Calu3 (cell line): ENCODE measurements around the gene CHST6. TPM values are rescaled to one million over a fixed set of nuclear protein-coding genes. Genes with fewer than 3 reads are reported as not detected.

Experiments used
- BruUV-seq: library from RNA; stranded (reverse); fragments of 400-500 nt; replicated peaks from 2 replicates; lab custom pipeline; 2021; lab: Mats Ljungman, UMichigan
- CTCF ChIA-PET: fragments of 300-600 bp; sonication (Branson Sonifier 250); formaldehyde crosslinking; loops from one replicate; lab custom pipeline; 2022; ENCODE audit warnings: antibody characterized with exemption; lab: Charles Lee
- DNase-seq: peaks from one replicate; pipeline ENCODE4 v3.0.0; 2022
- H3K27ac Mint-ChIP-seq: one replicate; pipeline ENCODE4 v1.8.0; 2022; ENCODE audit warnings: mixed read lengths; ENCODE audit not compliant: unreplicated experiment
- H3K27me3 Mint-ChIP-seq: one replicate; pipeline ENCODE4 v1.8.0; 2022; ENCODE audit warnings: mixed read lengths; ENCODE audit not compliant: unreplicated experiment
- H3K36me3 Mint-ChIP-seq: one replicate; pipeline ENCODE4 v1.8.0; 2022; ENCODE audit warnings: mild to moderate bottlenecking, moderate library complexity, mixed read lengths; ENCODE audit not compliant: insufficient read depth, unreplicated experiment
- H3K4me1 Mint-ChIP-seq: one replicate; pipeline ENCODE4 v1.8.0; 2022; ENCODE audit warnings: mild to moderate bottlenecking, low read depth, mixed read lengths; ENCODE audit not compliant: unreplicated experiment
- H3K4me3 Mint-ChIP-seq: one replicate; pipeline ENCODE4 v1.8.0; 2022; ENCODE audit warnings: mild to moderate bottlenecking, low read depth, moderate library complexity, mixed read lengths; ENCODE audit not compliant: unreplicated experiment
- H3K9me3 Mint-ChIP-seq: one replicate; pipeline ENCODE4 v1.8.0; 2022; ENCODE audit warnings: low read depth, mixed read lengths; ENCODE audit not compliant: unreplicated experiment
- intact Hi-C: fragments of 100-400 bp; cut with micrococcal nuclease; formaldehyde crosslinking; loops from one replicate; pipeline ENCODE4 v1.10.0; 2022; ENCODE audit not compliant: unreplicated experiment
- total RNA-seq: library from RNA; stranded (reverse); gene quantifications from 2 replicates; pipeline ENCODE4 v1.2.3, GENCODE V29; 2022
- TF ChIP-seq, protein P1 (sequence below): fragments of 200-600 bp; IDR thresholded peaks from one replicate; pipeline ENCODE4 v1.8.0; 2022; ENCODE audit warnings: antibody characterized with exemption; ENCODE audit not compliant: unreplicated experiment

Gene CHST6
- total RNA-seq, 1 experiment from 2014 or later = 4.3 TPM

DNA sequence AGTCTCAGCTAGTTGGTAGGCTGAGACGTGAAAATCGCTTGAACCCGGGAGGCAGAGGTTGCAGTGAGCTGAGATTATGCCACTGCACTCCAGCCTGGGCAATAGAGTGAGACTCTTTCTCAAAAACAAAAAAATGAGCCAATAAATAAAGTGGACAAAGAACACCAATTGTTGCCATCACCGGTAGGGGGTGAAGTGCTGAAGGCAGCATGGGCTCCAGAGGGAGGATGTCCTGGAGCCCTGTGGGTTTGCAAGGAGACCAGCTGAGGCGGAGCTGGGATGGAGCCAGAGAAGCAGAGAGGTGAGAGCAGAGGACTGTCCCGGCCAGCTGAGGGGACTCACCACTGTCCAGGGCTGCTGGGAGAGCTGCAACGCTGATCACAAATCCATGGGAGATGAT is 13.8 kb downstream of the CHST6 start:
- Mint-ChIP-seq H3K9me3 (no peaks in the 10 kb centered on the region), H3K4me1 (peaks cover 49% of the 10 kb centered on the region), H3K27ac (no peak overlapping the region), H3K36me3 (peaks cover 7% of the 10 kb centered on the region), H3K27me3 (peaks cover 15% of the 10 kb centered on the region), H3K4me3 (no peak overlapping the region)
- CTCF ChIA-PET = no interaction called here
- TF ChIP-seq, protein P1, sequence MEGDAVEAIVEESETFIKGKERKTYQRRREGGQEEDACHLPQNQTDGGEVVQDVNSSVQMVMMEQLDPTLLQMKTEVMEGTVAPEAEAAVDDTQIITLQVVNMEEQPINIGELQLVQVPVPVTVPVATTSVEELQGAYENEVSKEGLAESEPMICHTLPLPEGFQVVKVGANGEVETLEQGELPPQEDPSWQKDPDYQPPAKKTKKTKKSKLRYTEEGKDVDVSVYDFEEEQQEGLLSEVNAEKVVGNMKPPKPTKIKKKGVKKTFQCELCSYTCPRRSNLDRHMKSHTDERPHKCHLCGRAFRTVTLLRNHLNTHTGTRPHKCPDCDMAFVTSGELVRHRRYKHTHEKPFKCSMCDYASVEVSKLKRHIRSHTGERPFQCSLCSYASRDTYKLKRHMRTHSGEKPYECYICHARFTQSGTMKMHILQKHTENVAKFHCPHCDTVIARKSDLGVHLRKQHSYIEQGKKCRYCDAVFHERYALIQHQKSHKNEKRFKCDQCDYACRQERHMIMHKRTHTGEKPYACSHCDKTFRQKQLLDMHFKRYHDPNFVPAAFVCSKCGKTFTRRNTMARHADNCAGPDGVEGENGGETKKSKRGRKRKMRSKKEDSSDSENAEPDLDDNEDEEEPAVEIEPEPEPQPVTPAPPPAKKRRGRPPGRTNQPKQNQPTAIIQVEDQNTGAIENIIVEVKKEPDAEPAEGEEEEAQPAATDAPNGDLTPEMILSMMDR = no peak
- intact Hi-C loops = no loop called here
- DNase-seq = no peak
- BruUV-seq = no TSS peak

DNA sequence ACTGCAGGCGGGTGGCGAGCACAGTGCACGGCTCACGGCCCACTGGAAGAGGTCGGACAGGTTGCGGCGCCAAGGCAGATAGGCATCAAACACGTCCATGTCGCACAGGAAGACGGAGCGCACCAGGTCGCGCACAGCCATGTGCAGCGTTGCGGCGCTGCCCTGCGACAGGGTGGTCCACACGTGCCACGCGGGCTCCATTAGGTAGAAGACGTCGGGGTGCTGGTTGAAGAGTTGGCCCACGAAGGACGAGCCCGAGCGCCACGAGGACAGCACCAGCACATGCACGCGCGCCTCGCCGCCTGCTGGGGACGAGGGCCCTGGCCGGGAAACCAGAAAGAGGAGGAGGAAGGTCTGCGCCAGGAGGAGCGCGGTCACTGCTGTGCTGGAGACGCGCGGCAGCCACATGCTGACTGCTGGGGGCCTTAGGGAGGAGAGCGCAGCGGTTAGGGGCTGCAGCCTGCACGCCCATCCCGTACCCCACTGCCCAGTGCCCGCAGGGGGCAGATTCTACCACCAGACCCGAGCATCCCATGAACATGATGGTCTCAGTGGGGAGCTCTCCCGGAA is 15.7 kb downstream of the CHST6 start:
- peaks cover 15% of the 10 kb centered on the region for H3K27me3 Mint-ChIP-seq
- no peak overlapping the region for H3K4me3 Mint-ChIP-seq
- no peaks in the 10 kb centered on the region for H3K9me3 Mint-ChIP-seq
- H3K27ac Mint-ChIP-seq = no peak overlapping the region
- BruUV-seq = no TSS peak
- peaks cover 30% of the 10 kb centered on the region for H3K4me1 Mint-ChIP-seq
- no peak for DNase-seq
- TF ChIP-seq, protein P1 = no peak
- CTCF ChIA-PET = no interaction called here
- peaks cover 7% of the 10 kb centered on the region for H3K36me3 Mint-ChIP-seq
- intact Hi-C loops = no loop called here

DNA sequence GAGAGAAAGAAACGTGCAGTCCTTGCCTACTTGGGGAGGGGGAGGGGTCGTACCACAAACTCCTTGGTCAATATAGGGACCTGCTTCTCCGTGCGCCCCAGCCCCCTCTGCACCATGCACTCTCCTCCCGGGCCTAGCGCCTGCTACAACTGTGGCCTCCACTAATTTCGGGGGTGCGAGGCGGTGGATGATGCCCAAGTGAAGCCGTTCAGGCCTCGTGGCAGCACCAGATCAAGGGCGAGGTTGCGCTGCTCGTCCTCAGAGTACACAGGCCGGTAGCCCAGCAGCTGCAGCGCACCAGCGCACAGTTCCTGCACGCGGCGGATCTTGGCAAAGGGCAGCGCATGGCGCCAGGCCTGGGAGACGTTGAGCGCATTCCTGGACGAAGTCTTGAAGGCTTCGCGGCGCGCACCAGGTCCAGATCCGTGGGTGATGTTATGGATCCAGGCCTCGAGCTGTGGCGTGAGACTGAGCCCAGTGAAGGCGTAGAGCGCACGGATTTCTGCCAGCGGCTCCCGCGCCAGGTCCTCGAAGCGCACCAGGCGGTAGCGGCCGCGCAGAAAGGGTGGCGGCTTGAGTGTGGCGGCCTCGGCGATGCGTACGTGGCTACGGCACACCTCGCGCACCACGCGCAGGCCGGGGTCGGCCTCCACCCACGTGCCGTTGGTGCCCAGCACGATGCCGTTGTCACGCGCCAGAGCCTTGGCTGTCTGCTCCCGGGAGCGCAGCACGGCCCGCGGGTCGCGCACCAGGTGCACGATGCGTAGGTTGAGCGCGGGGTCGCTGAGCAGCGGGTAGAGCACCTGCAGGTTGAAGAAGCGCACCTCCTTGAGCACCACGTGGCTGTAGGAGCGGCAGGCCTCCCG is 16.5 kb downstream of the CHST6 start:
- no peak overlapping the region for H3K27ac Mint-ChIP-seq
- H3K4me1 Mint-ChIP-seq = peaks cover 23% of the 10 kb centered on the region
- no peak for DNase-seq
- H3K4me3 Mint-ChIP-seq = no peak overlapping the region
- CTCF ChIA-PET = interaction anchor here (1.5 kb wide), 1 partner anchor 38 kb away, joined by 4 read pairs; no protein-coding TSS in a partner anchor
- no peaks in the 10 kb centered on the region for H3K9me3 Mint-ChIP-seq
- H3K27me3 Mint-ChIP-seq = peaks cover 15% of the 10 kb centered on the region
- H3K36me3 Mint-ChIP-seq = peaks cover 7% of the 10 kb centered on the region
- TF ChIP-seq, protein P1 = no peak
- intact Hi-C loops = no loop called here
- BruUV-seq = no TSS peak

DNA sequence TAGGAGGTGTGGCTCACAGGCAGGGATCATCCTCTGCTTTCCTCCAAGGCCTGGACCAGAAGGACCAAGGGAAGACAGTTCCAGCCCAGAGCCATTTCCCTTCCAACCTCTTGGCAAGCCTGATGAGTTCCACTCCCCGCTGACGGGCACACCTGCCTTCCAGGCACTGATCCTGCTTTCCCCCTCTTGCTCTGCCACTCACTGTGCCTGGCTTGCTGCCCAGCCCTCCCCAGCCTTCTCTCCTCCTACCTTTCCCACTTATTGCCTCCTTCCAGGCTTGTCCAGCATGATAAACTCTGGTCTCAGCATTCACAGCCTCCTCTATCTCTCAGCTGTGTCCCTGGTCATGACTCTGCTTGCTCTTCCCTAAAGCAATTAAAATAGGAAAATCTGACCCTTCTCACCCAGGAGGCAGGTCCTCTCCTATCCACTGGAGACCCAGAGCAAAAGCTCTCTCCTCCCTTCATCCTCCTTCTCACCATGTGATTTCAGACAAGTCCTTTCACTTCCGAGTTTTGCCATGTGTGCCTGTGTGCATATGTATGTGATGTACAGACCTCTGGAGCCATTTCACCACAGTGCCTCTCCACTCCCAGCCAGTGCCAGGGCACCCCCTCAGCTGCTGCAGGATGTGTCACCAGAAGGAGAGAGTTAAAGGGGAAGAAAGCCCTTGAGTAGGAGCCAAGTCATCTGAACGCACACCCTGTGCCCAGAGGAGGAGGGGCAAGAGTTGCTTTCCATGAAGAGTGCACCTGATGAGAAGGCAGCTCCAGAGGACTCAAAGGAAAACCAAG is 17.4 kb downstream of the CHST6 start:
- Mint-ChIP-seq H3K9me3 (no peaks in the 10 kb centered on the region), H3K27ac (no peak overlapping the region), H3K27me3 (peaks cover 15% of the 10 kb centered on the region), H3K4me1 (peaks cover 15% of the 10 kb centered on the region), H3K36me3 (peaks cover under 1% of the 10 kb centered on the region), H3K4me3 (no peak overlapping the region)
- intact Hi-C loops = no loop called here
- no peak for DNase-seq
- TF ChIP-seq, protein P1 = no peak
- BruUV-seq = no TSS peak
- CTCF ChIA-PET = interaction anchor here (0.5 to 1.5 kb wide), 3 partner anchors 13 to 42 kb away, joined by 3 to 4 read pairs (median 4); no protein-coding TSS in a partner anchor
